Tibial nerve (tissue), 4 donors: Measurements from ENCODE around the gene ASTN2. TPM values are rescaled to one million over a fixed set of nuclear protein-coding genes. Genes with fewer than 3 reads are reported as not detected.

Experiments
- DNase-seq, 2 donors: peaks; one replicate each; pipeline ENCODE4 v3.0.0-alpha.2; 2019; ENCODE audit warnings: low spot score in 2 of 2
- H3K27ac ChIP-seq, 4 donors: fragments of 200-600 bp; sonication (generic) in 3 of 4; one replicate each; pipeline ENCODE4 v1.5.1; 2017 to 2019; ENCODE audit warnings: mild to moderate bottlenecking in 1 of 4
- H3K27me3 ChIP-seq, 2 donors: fragments of 200-600 bp; sonication (generic) in 1 of 2; one replicate each; pipeline versions ENCODE4 v1.5.1 to v1.6.0; 2017 to 2019
- H3K36me3 ChIP-seq, 3 donors: fragments of 200-600 bp; sonication (generic); one replicate each; pipeline ENCODE4 v1.5.1; 2018 to 2019
- H3K4me1 ChIP-seq, 4 donors: fragments of 200-600 bp; sonication (generic) in 3 of 4; one replicate each; pipeline ENCODE4 v1.5.1; 2017 to 2019
- H3K4me3 ChIP-seq, 4 donors: fragments of 200-600 bp; sonication (generic) in 3 of 4; one replicate each; pipeline ENCODE4 v1.5.1; 2017 to 2019; ENCODE audit warnings: mild to moderate bottlenecking in 1 of 4, moderate library complexity in 1 of 4
- H3K9me3 ChIP-seq, 4 donors: fragments of 200-600 bp; sonication (generic) in 3 of 4; one replicate each; pipeline ENCODE4 v1.5.1; 2017 to 2019
- CTCF ChIP-seq, 5 experiments: fragments of 200-600 bp in 3 of 5; fragments of 450-650 bp in 2 of 5; sonication (generic) in 3 of 5; IDR thresholded peaks; one replicate each; pipeline ENCODE4 v1.5.1; 2016 to 2019; ENCODE audit warnings: antibody characterized with exemption in 5 of 5, mild to moderate bottlenecking in 3 of 5, moderate library complexity in 2 of 5
- EP300 ChIP-seq, 2 donors: sonication (generic); formaldehyde crosslinking; IDR thresholded peaks; one replicate each; pipeline ENCODE4 v1.6.1; 2017; ENCODE audit warnings: antibody characterized with exemption in 2 of 2, mild to moderate bottlenecking in 1 of 2
- POLR2A ChIP-seq, 2 donors: fragments of 450-650 bp; IDR thresholded peaks; one replicate each; pipeline ENCODE4 v1.6.1; 2017; ENCODE audit warnings: antibody characterized with exemption in 2 of 2, mild to moderate bottlenecking in 2 of 2, moderate library complexity in 2 of 2
- WGBS, 2 donors: methylation state at CpG; one replicate each; pipeline ENCODE4 v1.1.5; 2018; 5-methylcytosine and 5-hydroxymethylcytosine counted together
- total RNA-seq, 4 donors: library from RNA; depleted of rRNA; stranded (reverse); fragments of >200 nt; gene quantifications; one replicate each; pipeline ENCODE4 v1.1.0, GENCODE V29; 2016

The ASTN2 gene
- total RNA-seq, 4 donors from 2014 or later, result 9.0 to 14.9 (median 12.3) TPM

- Histone ChIP-seq H3K4me3 (no peak overlapping the region), H3K27me3 (no peaks in the 10 kb centered on the region), H3K9me3 (no peaks in the 10 kb centered on the region), H3K36me3 (no peaks in the 10 kb centered on the region), H3K4me1 (no peaks in the 10 kb centered on the region), H3K27ac (no peak overlapping the region)
- 65 to 70% methylated on average over 1 of the region's 1 CpG for WGBS, 2 donors
- DNase-seq, result no peak
- TF ChIP-seq EP300 (IDR thresholded peaks at IDR 0.05) (no peak), POLR2A (IDR thresholded peaks at IDR 0.05) (no peak), CTCF (IDR thresholded peaks at IDR 0.05) (no peak)
These were observed 175.4 kb downstream of the ASTN2 start for GRCh38 chr9:117239428-117239827.

GRCh38 chr9:117234103-117234502 lies 180.8 kb downstream of the ASTN2 start:
- Histone ChIP-seq H3K4me3 (no peak overlapping the region), H3K4me1 (no peaks in the 10 kb centered on the region), H3K36me3 (no peaks in the 10 kb centered on the region), H3K27me3 (no peaks in the 10 kb centered on the region), H3K9me3 (no peaks in the 10 kb centered on the region), H3K27ac (no peak overlapping the region)
- TF ChIP-seq CTCF (IDR thresholded peaks at IDR 0.05), result no peak
- TF ChIP-seq EP300 (IDR thresholded peaks at IDR 0.05), result no peak
- no peak for TF ChIP-seq POLR2A (IDR thresholded peaks at IDR 0.05)
- DNase-seq, result no peak
- 68 to 81% methylated on average over 6 of the region's 6 CpGs for WGBS, 2 donors

- 69 to 74% methylated on average over 4 of the region's 4 CpGs for WGBS, 2 donors
- no peak for DNase-seq
- H3K4me1 ChIP-seq, result no peaks in the 10 kb centered on the region
- H3K27ac ChIP-seq, result no peak overlapping the region
- H3K9me3 ChIP-seq, result no peaks in the 10 kb centered on the region
- no peak overlapping the region for H3K4me3 ChIP-seq
- H3K36me3 ChIP-seq, result no peaks in the 10 kb centered on the region
- no peaks in the 10 kb centered on the region for H3K27me3 ChIP-seq
- no peak for TF ChIP-seq POLR2A (IDR thresholded peaks at IDR 0.05)
- TF ChIP-seq CTCF (IDR thresholded peaks at IDR 0.05), result no peak
- TF ChIP-seq EP300 (IDR thresholded peaks at IDR 0.05), result no peak
These were observed 181.8 kb downstream of the ASTN2 start for GRCh38 chr9:117233016-117233415.

GRCh38 chr9:117232281-117232680 lies 182.6 kb downstream of the ASTN2 start:
- Histone ChIP-seq H3K27me3 (no peaks in the 10 kb centered on the region), H3K36me3 (no peaks in the 10 kb centered on the region), H3K4me3 (no peak overlapping the region), H3K4me1 (no peaks in the 10 kb centered on the region), H3K27ac (no peak overlapping the region), H3K9me3 (no peaks in the 10 kb centered on the region)
- TF ChIP-seq EP300 (IDR thresholded peaks at IDR 0.05) (no peak), POLR2A (IDR thresholded peaks at IDR 0.05) (no peak), CTCF (IDR thresholded peaks at IDR 0.05) (no peak)
- 81 to 92% methylated on average over 1 of the region's 1 CpG for WGBS, 2 donors
- DNase-seq, result no peak

GRCh38 chr9:117231012-117231411 lies 183.8 kb downstream of the ASTN2 start:
- TF ChIP-seq EP300 (IDR thresholded peaks at IDR 0.05) (no peak), CTCF (IDR thresholded peaks at IDR 0.05) (no peak), POLR2A (IDR thresholded peaks at IDR 0.05) (no peak)
- WGBS, 2 donors, result 0 to 38% methylated on average over 1 of the region's 1 CpG
- no peaks in the 10 kb centered on the region for H3K27me3 ChIP-seq

More at GRCh38 chr9:117231012-117231411, 183.8 kb downstream of the ASTN2 start:
- H3K36me3 ChIP-seq, result no peaks in the 10 kb centered on the region
- no peaks in the 10 kb centered on the region for H3K9me3 ChIP-seq
- no peak for DNase-seq
- H3K4me3 ChIP-seq, result no peak overlapping the region
- H3K27ac ChIP-seq, result no peak overlapping the region
- H3K4me1 ChIP-seq, result no peaks in the 10 kb centered on the region
